Stomach smooth muscle (tissue), 2 donors: ENCODE results near the gene AKAP13.

Experiments used
- H3K27ac ChIP-seq: one replicate; pipeline ENCODE4 v1.7.0; 2013; ENCODE audit warnings: mild to moderate bottlenecking, low read length, inconsistent platforms
- H3K27me3 ChIP-seq, 2 donors: one replicate each; pipeline ENCODE4 v1.7.0; 2013; ENCODE audit warnings: low read length in 2 of 2; ENCODE audit not compliant: insufficient read depth in 2 of 2, control insufficient read depth in 1 of 2
- H3K36me3 ChIP-seq, 2 donors: one replicate each; pipeline ENCODE4 v1.7.0; 2013; ENCODE audit warnings: low read length in 2 of 2; ENCODE audit not compliant: control insufficient read depth in 2 of 2, insufficient read depth in 2 of 2
- H3K4me1 ChIP-seq: one replicate; pipeline ENCODE4 v1.7.0; 2013; ENCODE audit warnings: low read length; ENCODE audit not compliant: control insufficient read depth, insufficient read depth
- H3K4me3 ChIP-seq, 2 donors: one replicate each; pipeline ENCODE4 v1.7.0; 2013; ENCODE audit warnings: low read length in 2 of 2
- H3K9ac ChIP-seq, 2 donors: one replicate each; pipeline ENCODE4 v1.7.0; 2013; ENCODE audit warnings: low read length in 2 of 2, mild to moderate bottlenecking in 1 of 2
- H3K9me3 ChIP-seq, 2 donors: one replicate each; pipeline ENCODE4 v1.7.0; 2013; ENCODE audit warnings: low read length in 2 of 2; ENCODE audit not compliant: control insufficient read depth in 2 of 2
- donor health status: healthy.
- donor health status: Pancreatic carcinoma.

AKAP13 gene

DNA sequence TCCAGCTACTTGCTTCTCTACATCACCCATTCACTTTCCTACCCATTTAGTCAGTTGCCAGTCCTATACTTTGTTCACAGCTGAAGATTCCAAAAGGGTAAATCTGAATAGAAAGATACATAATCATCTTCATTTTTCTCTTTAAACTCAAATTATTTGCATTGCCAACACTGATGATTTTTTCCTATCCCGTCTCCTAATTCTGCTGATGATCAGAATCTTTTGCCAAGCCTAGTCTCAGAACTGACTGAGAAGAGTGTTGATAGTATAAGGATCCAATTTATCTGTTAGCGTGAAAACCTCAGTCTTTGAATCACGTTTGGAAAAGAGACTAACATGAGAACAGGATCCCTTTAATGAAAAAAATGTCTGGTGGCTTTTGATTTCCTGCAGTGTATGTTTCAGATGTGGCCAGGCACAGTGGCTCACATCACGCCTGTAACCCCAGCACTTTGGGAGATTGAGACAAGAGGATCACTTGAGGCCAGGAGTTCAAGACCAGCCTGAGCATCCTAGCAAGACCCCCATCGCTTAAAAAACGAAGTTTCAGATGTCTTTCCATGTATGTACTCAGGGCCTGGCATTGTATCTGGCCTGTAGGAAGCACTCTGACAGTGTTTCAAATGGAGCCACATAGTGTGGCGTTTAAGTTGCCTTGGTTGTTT lies 244.9 kb downstream of the AKAP13 start:
- no peaks in the 10 kb centered on the region for H3K36me3 ChIP-seq
- H3K4me1 ChIP-seq: peaks cover 13% of the 10 kb centered on the region
- no peak overlapping the region for H3K9ac ChIP-seq
- H3K27me3 ChIP-seq: no peaks in the 10 kb centered on the region
- no peaks in the 10 kb centered on the region for H3K9me3 ChIP-seq
- H3K27ac ChIP-seq: peak overlapping the region; percentile 56
- H3K4me3 ChIP-seq: peak overlapping the region in 1 of 2 donors; percentile 10

DNA sequence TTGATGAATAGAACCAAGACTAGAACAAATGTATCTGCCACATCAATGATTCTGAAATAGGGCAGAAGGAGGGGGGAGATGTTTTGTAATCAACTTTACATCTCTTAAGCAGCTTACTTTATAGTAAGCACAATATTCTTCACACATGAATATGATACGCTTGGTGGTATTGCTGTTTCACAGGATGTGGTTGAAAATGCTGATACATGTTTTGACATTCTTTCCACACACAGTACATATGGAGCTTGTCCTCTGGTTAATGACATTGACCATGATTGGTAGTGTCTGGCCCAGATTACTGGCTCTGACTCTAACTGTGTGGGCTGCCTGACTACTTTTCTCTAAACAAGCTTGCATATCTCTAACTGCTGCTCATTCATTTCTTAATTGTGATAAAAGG lies 245.5 kb downstream of the AKAP13 start:
- no peak overlapping the region for H3K9ac ChIP-seq
- H3K9me3 ChIP-seq: no peaks in the 10 kb centered on the region
- H3K27me3 ChIP-seq: no peaks in the 10 kb centered on the region
- H3K4me1 ChIP-seq: peaks cover 13% of the 10 kb centered on the region
- H3K4me3 ChIP-seq: peak overlapping the region in 1 of 2 donors; percentile 5
- no peaks in the 10 kb centered on the region for H3K36me3 ChIP-seq
- H3K27ac ChIP-seq: no peak overlapping the region

DNA sequence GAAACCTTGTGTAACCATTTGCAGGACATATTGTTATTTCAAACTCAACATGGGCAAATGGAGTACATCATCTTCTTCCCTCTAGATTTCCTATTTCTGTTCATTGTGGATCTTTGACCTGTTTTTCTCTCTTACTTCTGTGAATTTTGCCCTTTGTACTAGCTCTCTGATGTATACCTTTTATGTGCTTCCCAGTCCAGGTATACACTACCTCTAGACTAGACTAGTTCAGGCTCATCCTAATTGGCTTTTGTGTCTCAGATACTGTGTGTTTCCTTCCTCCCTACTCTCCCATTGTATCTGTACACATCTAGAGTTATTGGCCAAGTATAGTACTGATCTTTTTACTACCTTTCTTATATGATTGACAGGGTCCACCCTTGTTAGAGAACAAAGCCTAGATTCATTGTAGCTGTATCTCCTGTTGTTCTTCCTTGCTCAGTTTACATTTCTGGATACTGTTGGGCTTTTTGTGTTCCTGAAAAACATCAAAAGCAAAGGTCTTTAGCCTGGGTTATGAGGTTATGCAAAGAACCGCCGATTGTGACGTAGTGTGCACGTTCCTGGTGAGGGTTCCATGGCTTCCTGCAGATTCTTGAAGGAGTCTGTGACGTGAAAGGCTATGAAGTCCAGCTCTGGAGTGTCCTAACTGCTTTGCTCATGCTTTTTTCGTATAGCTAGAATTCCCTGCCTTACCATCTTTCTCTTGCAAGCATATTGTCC lies 247.0 kb downstream of the AKAP13 start:
- H3K9me3 ChIP-seq: no peaks in the 10 kb centered on the region
- H3K4me1 ChIP-seq: peaks cover 18% of the 10 kb centered on the region
- H3K27ac ChIP-seq: no peak overlapping the region
- H3K36me3 ChIP-seq: no peaks in the 10 kb centered on the region
- no peak overlapping the region for H3K4me3 ChIP-seq
- H3K9ac ChIP-seq: no peak overlapping the region
- H3K27me3 ChIP-seq: no peaks in the 10 kb centered on the region

DNA sequence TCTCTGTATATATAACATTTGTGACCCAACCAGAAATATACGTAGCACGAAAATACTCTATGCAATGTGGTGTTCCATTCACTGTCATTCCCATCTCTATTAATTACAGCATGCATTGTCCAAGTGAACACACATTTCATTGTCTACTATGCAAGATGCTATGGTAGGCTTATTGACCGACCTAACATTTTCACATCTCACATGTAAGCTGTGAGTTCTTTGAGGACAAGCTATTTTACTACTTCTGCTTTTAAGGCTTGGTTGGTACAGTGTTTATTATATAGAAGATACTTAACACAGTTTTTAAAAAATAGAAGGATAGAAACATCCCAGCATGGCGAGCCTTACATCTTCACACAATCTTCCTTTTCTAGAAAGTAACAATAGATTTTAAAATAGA lies 249.9 kb downstream of the AKAP13 start:
- Histone ChIP-seq H3K36me3 (no peaks in the 10 kb centered on the region), H3K9ac (no peak overlapping the region), H3K4me3 (no peak overlapping the region), H3K9me3 (no peaks in the 10 kb centered on the region), H3K27me3 (no peaks in the 10 kb centered on the region), H3K27ac (peak overlapping the region; percentile 18), H3K4me1 (peaks cover 11% of the 10 kb centered on the region)

DNA sequence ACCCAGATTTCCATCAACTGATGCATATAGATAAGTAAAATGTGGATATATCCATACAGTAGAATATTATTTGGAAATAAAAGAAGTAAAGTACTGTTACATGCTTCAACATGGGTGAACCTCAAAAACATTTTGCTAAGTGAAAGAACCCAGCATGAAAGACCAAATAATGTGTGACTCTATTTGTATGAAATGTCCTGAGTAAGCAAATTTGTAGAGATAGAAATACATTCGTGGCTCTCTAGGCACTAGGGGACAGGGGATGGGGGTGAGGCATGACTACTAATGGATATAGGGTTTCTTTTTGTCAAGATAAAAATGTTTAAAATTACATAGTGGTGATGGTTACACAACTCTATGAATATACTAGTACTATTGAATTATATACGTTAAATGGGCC lies 250.6 kb downstream of the AKAP13 start:
- H3K36me3 ChIP-seq: no peaks in the 10 kb centered on the region
- no peaks in the 10 kb centered on the region for H3K9me3 ChIP-seq
- no peak overlapping the region for H3K9ac ChIP-seq
- H3K27ac ChIP-seq: no peak overlapping the region
- peak overlapping the region in 1 of 2 donors; percentile 28 for H3K4me3 ChIP-seq
- peaks cover 5% of the 10 kb centered on the region for H3K4me1 ChIP-seq
- H3K27me3 ChIP-seq: no peaks in the 10 kb centered on the region

DNA sequence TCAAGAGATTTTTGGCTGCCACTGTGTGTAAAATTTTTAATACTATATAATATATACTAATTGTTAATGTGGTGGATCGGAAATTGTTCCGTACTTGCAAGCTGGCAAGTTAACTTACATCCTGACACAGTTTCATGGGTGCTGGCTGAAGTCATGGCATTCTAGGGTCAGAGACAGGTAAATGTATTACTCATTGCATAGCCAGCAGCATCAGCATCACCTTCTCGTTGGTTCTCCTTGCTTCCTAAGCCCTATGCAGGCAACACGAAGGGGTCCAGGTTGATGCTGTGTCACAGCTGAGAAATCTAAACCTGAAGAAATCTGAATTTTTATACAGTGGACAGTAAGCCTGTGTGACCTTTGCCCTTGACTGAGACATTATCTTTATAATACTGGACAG lies 251.6 kb downstream of the AKAP13 start:
- no peak overlapping the region for H3K9ac ChIP-seq
- no peaks in the 10 kb centered on the region for H3K27me3 ChIP-seq
- H3K4me3 ChIP-seq: peak overlapping the region in 1 of 2 donors; percentile 23
- H3K36me3 ChIP-seq: no peaks in the 10 kb centered on the region
- H3K9me3 ChIP-seq: no peaks in the 10 kb centered on the region
- H3K27ac ChIP-seq: no peak overlapping the region
- peaks cover 5% of the 10 kb centered on the region for H3K4me1 ChIP-seq

DNA sequence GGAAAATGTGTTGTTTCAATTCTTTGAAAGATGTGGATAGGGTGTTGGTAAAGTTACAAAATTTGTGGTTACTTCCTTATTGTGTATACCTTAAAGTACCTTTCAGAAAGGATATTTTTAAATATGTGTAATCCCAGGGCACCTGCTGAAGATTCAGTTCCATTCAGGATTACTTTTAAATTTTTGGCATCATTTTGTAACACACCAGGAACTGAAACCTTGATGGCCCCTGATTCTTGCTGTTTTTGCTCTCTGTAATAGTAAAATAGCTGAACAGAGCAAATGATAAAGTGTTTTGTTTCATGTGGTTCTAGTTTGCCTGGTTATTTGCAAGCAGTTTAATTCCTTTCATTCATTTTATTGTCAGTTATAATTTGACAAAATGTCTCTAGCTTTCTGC lies 253.5 kb downstream of the AKAP13 start:
- Histone ChIP-seq H3K4me1 (peaks cover 5% of the 10 kb centered on the region), H3K27me3 (no peaks in the 10 kb centered on the region), H3K9me3 (no peaks in the 10 kb centered on the region), H3K9ac (no peak overlapping the region), H3K27ac (no peak overlapping the region), H3K4me3 (no peak overlapping the region), H3K36me3 (no peaks in the 10 kb centered on the region)

DNA sequence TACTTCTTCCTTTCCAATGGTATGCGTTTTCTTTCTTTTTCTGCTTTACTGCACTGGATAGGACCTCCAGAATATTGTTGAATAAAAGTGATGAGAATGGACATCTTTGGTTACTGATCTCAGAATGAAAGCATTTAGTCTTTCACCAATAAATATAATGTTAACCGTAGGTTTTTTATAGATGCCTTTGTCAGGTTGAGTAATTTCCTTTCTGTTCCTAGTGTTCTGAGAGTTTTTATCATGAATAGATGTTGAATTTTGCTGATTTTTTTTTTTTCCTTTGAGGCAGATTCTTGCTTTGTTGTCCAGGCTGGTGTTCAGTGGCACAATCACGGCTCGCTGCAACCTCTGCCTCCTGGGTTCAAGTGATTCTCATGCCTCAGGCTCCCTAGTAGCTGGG lies 255.9 kb downstream of the AKAP13 start:
- H3K27me3 ChIP-seq: no peaks in the 10 kb centered on the region
- no peaks in the 10 kb centered on the region for H3K9me3 ChIP-seq
- H3K27ac ChIP-seq: no peak overlapping the region
- peaks cover 5% of the 10 kb centered on the region for H3K4me1 ChIP-seq
- H3K36me3 ChIP-seq: no peaks in the 10 kb centered on the region
- H3K9ac ChIP-seq: no peak overlapping the region
- H3K4me3 ChIP-seq: no peak overlapping the region

DNA sequence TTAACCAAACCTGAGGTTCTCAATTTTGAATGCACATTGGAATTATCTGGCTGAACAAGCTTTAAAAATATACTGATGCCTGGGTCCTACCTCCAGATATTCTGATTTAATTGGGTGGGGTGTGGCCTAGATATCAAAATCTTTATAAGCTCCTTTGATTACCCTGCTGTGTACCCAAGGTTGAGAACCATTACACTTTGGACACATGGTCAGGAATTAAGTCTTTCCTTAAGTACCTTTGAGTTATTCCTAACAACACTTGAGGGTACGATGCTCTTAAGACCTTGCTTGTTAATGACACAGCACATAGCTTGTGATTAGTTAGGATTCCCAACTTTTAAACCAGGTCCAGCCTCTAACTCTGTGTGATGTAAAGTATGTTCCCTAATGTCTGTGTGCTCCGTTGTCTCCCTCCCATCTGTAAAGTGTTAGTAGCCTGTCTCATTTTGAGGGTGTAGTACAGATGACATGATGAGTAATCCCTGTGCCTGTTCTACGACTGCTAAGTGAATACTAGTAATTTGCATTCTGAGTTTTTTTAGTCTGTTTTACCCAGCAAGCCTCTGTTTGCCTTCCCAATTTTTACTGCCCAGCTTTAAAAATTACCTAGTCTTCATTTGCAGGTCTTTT lies 259.5 kb downstream of the AKAP13 start:
- Histone ChIP-seq H3K4me1 (peaks cover 20% of the 10 kb centered on the region), H3K27ac (no peak overlapping the region), H3K27me3 (no peaks in the 10 kb centered on the region)

DNA sequence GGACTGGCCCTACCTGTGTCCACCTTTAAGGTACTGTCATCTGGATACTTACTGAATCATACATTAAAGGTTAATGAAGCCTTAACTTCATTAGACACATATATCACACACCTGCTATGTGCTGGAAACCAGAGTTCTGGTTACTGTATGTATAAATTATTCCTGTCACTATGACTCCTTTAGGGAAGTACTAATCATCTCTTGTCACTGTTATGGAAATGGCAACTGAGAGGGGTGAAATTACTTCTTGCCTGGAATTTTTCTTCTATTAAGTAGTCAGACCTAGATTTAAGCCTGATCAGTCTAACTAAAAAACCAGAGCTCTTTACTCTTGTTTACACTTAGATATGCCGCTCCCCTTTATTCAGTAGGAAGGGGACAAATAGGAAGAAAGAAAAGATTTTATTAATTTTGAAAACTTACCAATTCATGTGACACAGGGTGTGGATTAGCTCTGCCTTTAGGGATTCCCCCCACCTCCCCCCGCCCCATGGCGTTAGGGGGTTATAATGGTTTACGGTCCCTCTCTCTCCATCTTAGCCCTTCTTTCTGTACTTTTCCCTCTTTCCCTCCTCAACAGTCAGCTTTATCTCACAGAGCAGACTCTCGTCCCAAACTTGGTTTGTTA lies 261.8 kb downstream of the AKAP13 start:
- H3K36me3 ChIP-seq: peaks cover 9 to 11% of the 10 kb centered on the region in 2 donors
- peaks cover 27% of the 10 kb centered on the region for H3K4me1 ChIP-seq
- H3K27me3 ChIP-seq: no peaks in the 10 kb centered on the region
- H3K4me3 ChIP-seq: peak overlapping the region; percentile 49 to 71
- H3K27ac ChIP-seq: peak overlapping the region; percentile 90
- no peaks in the 10 kb centered on the region for H3K9me3 ChIP-seq
- peak overlapping the region; percentile 83 to 84 for H3K9ac ChIP-seq

More for the DNA sequence above, 259.5 kb downstream of the AKAP13 start:
- no peaks in the 10 kb centered on the region for H3K36me3 ChIP-seq
- no peak overlapping the region for H3K9ac ChIP-seq
- H3K9me3 ChIP-seq: no peaks in the 10 kb centered on the region
- no peak overlapping the region for H3K4me3 ChIP-seq
